GM21825 (cell line): Measurements from ENCODE around the gene IFNGR1.
"Not testable (repeated sequence)": the region's sequence is repeated elsewhere in the genome, so short reads cannot be mapped to it uniquely, and the experiment has no call there.

Source experiments
- ATAC-seq: cut with Tn5 transposase; IDR thresholded peaks from one replicate; pipeline ENCODE4 v1.9.1; 2021; ENCODE audit warnings: mild to moderate bottlenecking, moderate library complexity; ENCODE audit not compliant: unreplicated experiment

The IFNGR1 gene

GRCh38 chr6:137214931-137215330 is 4.3 kb downstream of the IFNGR1 start:
- ATAC-seq: no peak

DNA sequence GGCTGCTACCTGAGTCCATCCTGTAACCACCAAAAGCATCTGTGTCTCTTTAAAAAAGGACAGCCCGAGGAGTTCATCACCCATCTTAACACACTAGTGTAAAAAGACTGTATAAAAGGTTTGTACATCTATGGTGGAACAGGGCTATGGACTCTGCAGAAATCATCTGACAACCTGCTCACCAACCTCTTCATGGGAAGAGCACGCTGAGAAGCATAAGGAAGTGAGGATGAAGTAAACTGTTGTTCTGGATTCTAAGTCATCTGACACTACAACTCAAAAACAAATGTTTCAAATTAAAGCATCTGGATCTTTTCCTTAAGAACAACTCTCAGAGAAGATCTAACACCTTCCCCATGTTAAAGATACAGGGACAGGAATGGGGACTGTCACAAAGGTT is 5.4 kb downstream of the IFNGR1 start:
- ATAC-seq: no peak

DNA sequence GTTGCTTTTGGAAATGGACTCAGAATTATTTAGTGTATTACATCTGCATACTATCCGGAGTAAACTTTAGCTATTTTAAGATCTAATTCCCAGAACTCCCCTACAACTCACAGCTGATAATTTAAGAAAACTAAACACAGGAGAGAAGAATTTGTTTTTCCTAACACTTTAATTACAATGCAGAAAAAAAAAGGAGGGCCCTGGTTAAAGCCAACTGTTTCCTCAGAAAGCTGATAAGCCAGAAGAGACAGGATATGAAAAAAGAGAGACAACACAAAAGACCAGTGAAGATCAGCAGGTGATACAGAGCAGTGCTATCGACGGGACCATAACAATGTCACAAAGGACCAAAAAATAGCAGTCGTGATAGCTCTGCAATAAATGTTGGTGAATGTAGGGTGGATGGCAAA is 5.8 kb downstream of the IFNGR1 start:
- ATAC-seq: no peak

GRCh38 chr6:137211910-137212309 is 7.3 kb downstream of the IFNGR1 start:
- ATAC-seq: no peak

DNA sequence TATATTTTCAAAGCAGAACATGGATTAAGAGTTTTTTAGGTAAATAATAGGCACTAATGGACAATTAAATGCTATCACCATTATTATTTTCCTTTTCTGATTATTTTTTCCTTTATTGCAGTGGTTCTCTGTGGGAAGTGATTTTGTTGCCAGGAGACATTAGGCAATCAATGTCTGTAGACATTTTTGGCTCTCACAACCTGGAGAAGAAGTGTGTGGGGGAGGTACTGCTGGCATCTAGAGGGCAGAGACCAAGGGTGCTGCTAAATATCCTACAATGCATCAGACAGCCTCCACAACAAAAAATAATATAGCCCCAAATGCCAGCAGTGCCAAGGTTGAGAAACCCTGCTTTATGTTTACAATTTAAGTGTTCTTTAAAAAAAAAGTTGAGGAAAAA is 8.3 kb downstream of the IFNGR1 start:
- ATAC-seq: no peak

DNA sequence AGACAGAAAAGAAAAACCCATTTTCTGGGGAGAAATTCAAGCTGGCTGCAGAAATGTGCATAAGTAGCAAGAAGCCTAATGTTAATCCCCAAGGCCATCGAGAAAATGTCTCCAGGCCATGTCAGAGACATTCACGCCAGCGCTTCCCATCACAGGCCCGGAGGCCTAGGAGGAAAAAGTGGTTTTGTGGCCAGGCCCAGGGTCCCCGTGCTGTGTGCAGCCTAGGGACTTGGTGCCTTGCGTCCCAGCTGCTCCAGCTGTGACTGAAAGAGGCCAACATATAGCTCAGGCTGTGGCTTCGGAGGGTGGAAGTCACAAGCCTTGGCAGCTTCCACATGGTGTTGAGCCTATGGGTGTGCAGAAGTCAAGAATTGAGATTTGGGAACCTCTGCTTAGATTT is 10.9 kb downstream of the IFNGR1 start:
- ATAC-seq: no peak

DNA sequence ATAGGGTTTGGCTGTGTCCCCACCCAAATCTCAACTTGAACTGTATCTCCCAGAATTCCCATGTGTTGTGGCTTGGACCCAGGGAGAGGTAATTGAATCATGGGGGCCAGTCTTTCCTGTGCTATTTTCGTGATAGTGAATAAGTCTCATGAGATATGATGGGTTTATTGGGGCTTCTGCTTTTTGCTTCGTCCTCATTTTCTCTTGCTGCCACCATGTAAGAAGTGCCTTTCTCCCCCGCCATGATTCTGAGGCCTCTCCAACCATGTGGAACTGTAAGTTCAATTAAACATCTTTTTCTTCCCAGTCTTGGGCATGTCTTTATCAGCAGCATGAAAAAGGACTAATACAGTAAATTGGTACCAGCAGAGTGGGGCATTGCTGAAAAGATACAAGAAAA is 11.7 kb downstream of the IFNGR1 start:
- not testable (repeated sequence) for ATAC-seq

- ATAC-seq: no peak
These were observed 12.6 kb downstream of the IFNGR1 start for GRCh38 chr6:137206577-137206976.

- no peak for ATAC-seq
These were observed 15.9 kb downstream of the IFNGR1 start for GRCh38 chr6:137203256-137203655.

DNA sequence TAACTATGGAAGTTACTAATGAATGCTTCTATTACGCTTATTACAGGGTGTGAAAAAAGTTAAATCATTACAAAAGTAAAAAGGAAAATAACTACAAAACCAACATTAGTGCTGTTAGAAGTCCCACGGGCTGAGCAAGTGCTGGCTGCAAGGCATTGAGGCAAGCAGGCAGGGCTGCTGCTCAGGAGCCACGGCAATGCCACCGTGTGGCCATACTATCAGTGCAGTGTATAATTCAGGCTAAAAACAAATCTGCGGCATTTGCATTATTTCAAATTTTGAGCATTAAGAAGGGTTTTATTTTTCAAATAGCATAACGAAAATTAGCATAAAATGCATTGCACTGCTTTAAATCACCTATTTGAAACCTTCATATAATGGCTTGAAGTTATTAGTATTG is 17.1 kb downstream of the IFNGR1 start:
- no peak for ATAC-seq

- no peak for ATAC-seq
These were observed 18.2 kb downstream of the IFNGR1 start for GRCh38 chr6:137201006-137201405.

GRCh38 chr6:137200288-137200687 is 18.9 kb downstream of the IFNGR1 start:
- no peak for ATAC-seq

DNA sequence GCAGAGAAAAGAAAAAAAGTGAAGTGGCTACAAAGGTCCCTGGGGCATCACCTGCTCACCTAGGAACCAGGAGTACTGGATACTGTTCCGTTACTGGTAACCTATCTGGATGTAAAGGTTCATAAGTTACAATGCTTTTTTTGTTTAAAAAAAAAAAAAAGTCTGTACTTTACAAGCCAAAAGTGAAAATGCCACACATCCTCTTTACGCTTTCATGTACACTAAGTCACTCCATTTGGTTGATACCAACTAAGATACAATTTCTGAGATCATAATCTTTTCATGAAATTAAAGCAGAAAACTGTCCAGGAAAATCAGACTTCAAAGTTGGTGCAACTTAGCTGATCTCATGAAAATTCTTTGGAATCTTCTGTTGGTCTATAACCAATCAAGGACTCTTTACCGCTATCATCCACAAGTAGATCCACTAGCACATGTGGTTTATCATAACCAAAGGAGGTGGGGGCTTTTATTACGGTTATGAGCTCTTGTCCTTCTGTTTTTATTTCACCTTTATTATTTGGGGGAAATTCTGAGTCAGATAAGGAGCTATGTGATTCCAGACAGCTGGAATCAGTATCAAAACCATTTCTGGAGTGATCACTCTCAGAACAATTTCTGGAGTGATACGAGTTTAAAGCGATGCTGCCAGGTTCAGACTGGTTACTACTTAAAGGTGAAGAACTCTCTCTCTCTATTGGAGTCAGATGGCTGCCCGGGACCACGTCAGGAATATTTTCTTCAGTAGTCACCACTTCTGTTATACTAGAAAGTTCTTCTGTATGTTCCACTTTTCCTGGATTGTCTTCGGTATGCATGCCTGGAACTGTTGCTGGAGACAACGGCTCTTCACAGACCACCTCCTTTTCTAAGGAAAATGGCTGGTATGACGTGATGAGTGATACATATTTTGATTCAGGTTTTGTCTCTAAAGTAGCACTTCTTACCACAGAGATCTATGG is 21.2 kb downstream of the IFNGR1 start:
- no peak for ATAC-seq

DNA sequence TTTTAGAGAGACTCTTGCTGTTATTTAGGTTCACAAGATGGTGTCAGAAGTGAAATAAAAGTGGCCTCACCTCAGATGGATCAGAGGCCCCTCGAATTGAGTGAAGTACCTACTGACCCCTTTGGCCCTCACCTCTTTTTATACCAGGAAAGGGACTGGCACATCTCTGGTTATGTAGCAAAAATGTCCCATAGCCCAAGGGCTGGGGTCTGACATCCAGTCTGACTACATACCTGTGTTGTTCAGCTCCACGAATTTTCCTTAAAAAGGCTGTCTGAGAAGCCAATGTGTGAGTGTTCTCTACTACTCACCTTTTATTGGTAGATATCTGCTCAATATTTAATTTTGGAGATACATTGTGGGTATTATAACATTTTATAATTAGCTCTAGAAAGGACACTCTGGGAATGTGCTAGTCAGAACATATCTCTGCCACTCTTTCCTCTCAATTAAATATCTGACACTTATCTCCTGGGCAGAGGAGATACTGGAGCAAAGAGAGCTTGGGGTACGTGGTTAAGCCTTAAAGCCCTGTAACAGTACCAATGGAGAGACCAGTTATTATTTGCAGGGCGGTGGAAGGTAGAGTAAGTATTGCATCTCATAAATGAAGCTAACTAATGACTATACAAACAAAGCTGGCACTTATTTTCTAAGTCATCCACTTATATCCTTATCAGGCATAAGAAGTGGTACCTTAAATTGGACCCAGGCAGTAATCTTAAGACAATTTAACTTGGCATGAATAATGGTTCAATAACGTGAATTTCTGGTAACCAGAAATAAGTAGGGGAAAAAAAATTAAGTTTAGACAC is 25.7 kb downstream of the IFNGR1 start:
- no peak for ATAC-seq

DNA sequence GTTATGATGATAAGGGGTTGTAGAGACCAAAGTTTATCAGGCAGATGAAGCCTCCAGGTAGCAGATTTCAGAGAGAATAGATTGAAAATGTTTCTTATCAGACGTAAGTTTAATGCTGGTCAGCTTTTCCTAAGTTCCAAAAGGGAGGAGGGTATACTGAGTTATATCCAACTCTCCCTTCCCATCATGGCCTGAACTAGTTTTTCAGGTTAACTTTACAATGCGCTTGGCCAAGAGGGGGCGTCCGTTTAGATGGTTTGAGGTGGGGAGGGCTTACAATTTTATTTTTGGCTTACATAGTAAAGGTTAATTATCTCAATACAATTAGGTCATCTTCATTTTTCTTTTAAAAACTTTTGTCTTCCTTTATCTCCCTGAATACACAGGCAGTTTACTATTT is 26.4 kb downstream of the IFNGR1 start:
- ATAC-seq: no peak

- no peak for ATAC-seq
These were observed 27.5 kb downstream of the IFNGR1 start for GRCh38 chr6:137191670-137192069.

- ATAC-seq: no peak
These were observed 27.9 kb downstream of the IFNGR1 start for GRCh38 chr6:137191236-137191635.

DNA sequence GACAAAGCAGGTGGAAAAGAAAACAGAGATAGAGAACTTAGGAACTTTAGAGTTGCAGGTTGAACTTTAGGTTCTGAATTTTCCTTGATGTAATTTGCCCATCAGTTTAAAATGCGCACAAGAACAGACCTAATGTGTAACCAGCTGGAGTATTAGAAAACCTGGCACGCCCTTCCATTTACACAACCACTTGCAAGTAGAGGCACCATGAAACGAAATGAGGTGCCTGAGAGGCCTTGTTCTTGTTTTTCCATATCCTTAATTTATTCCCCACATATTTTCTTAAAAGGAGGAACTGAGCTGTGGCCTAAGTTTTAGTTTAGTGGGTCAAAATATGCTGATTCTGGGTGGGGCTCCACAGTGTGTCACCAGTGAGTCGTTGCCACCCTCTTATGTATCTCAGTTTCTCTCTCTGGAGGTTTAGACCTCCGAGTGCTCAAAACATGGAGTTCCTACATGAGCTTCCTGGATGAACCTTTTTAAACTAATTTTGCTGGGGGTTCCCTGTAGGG is 28.5 kb downstream of the IFNGR1 start:
- no peak for ATAC-seq

- ATAC-seq: no peak
These were observed 30.3 kb downstream of the IFNGR1 start for GRCh38 chr6:137188855-137189254.

DNA sequence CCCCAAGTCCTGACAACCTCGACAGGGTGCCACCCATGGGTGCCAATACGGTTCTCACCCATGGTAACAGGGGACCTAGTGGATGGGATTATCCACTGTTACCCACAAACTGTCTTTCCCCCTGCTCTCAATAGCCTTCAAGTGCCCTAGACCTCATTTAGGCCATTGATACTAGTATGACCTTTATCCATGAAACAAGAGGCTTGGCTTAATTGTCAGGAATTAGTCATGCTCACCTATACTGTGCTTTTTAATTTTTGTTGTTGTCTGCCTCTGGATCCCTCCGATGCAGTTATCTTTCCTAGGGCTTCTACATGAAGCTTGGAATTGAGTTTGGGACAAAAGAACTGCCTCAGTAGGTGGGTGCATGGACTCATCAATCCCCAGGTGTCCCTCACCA is 33.9 kb downstream of the IFNGR1 start:
- no peak for ATAC-seq

- ATAC-seq: no peak
These were observed 36.5 kb downstream of the IFNGR1 start for GRCh38 chr6:137182654-137183073.
